COR-L47 (cell line): Measurements from ENCODE around the gene DLX5.

ENCODE experiments used
- DNase-seq: peaks from one replicate; lab custom pipeline; 2025; lab: John Stamatoyannopoulos, UW

DLX5 gene

DNA sequence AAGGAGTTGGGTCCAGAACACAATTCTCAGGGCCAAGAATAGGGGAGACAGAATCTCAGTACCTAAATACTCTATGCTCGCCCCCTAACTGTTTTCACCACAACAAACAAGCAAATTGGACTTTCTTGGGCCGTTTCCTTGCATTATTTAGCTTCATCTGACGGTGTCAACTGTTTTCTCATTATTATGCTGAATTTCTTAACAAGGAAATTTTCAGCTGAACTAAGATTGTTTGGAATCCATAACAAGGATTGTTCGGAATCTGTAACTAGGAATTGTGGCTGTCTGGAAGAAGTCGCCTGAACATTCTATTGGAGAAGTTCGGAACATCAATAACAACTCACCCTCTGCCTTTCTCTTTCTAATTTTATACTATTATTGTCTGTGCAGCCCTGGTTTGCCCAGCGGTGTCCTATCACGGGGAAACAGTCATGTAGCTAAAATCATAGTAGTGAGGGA, 34.7 kb downstream of the DLX5 start:
- no peak for DNase-seq

DNA sequence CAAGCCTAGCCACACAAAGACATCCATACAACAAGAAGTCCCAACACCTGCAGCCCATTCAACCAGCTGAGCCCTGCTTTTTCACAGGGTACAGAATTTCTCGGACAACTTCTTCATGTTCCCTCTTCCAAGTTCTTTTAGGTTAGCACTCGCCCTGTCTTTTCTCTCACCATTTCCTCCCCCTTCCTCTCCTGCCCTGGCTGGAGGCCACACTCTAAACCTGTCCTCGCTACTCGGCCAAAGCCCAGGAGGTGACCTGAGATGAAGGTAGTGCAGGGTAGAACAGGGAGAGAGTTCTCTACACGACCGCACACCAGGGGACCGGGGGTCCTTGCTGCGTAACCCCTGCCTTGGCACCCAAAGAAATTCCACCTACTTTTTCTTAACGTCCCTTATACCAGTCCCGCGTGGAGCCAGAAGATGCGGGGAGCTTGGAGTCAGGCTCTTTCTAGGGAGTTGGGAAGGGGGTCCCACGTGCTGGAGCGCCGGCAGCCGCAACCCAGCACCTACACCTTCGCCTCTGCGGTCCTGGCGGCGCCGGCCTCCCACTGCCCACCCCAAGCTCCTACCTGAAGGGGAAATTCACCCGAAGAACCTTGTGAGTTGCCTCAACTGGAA, 35.3 kb downstream of the DLX5 start:
- DNase-seq = no peak

DNA sequence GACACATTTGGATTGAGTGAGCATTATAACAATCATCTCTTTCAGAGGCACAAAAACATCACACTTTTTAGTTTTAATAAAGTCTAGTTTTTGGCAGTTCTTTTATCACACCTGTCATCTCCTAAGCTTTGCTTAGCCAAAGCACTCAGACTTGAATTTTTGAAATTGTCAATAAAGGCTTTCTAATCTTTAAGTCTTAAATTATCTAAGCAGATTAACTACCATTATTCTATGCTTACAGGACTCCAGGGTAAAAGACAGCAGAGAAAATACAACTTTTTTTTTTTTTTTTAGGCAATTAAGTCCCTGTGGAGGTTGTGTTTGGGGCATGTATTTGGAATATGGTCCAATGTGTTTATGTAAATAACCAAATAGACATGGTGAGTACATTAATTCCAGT, 36.9 kb downstream of the DLX5 start:
- DNase-seq = no peak

DNA sequence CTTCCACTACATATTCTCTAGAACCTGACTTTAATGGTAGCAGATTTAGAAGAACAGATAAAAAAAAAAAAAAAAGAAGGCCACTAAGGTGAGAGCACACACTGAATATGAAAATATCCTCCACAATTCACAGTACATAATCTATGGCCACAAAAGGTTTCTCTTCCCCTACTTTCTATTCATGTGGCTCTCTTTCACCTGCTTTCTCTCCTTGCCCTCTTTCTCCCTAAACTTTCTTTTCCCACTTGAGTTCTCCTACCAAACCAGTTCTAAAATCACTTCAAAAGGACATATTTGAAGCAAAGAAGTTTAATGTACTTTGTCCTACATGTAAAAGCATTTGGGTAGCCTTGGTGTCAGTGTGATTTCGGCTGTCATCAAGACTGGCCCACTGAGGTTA, 37.7 kb downstream of the DLX5 start:
- DNase-seq = no peak

DNA sequence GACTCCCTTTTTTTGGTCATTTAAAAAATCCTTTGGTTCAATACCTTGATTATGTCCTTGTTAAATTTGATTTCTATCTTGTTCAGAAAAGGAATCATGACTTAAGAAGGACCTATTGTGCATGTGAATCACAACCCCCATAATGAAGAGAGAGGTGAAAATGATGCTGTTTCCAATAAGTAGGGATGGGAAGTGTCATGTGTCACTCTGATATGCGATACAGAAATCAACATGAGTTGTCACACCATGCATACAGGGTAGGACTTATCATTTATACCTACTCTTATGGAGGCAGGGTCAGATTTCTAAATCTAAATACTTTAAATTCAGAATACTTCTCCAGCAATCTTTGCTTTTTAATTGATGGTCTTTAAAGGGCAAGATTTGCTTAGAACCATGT, 38.6 kb downstream of the DLX5 start:
- DNase-seq = no peak

DNA sequence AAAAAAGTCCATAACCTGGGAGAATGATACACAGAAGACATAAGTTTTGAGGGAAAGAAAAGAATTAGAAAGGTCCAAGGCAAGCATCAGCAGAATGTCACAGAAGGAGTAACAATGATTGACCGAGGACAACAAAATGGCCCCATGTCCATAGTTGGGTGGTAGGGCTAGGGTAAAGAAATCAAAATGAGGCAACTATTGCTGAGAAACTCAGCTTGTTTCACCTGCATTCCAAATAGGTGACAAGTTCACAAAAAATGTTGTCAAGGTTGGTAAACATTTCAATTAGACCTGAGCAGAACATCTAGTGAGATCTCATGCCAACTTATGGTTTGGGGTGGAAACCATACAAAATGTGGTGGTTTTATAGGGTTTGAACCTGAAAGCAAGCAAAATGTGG, 42.0 kb downstream of the DLX5 start:
- DNase-seq = no peak

DNA sequence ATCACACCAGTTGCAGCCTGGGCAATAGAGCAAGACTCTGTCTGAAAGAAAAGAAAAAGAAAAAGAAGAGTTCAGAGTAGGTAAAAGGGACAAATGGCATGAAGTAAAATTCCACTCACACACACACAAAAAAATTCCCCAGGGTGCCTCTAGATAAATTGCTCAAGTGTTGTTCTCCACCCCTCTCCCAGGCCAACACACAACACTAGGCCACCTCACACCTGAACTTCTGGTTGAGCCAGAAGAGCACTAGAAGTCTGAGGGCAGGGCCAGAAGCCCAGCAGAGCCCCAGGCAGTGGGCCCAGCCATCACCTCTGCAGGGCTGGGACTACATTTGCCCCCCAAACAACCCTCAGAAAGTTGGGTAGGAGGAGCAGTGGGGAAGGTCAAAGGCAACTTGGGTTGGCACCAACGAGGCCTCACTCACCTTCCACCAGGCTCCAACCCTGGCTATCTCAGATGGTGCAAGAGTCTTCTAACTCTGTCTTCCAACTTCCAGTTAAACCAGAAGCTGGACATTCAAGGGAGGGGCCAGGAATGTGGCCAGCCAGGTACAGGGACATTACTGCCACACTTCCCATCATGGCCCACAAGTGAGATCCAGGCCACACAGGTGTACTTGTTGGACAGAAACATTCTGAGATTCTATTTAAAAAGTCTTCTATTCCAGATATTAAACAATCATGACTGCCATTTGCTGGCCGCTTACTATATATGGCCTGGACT, 44.9 kb downstream of the DLX5 start:
- DNase-seq = no peak

DNA sequence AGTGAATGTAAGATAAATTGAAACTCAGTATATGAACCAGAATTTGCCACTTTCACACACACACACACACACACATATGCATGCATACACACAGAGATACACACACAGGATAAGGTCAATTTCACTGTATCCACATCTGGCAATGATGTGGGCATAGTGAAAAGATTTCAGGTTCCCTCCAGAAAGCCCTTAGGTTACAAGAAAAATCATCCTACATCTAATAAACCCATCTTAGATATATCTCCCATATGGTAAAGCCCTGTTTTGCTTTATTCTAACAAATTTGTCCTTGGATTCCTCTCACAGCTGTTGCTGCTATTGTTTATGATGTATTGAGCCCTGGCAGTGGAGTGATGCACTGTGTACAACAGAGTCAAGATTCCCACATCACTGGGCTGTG, 47.2 kb downstream of the DLX5 start:
- no peak for DNase-seq

DNA sequence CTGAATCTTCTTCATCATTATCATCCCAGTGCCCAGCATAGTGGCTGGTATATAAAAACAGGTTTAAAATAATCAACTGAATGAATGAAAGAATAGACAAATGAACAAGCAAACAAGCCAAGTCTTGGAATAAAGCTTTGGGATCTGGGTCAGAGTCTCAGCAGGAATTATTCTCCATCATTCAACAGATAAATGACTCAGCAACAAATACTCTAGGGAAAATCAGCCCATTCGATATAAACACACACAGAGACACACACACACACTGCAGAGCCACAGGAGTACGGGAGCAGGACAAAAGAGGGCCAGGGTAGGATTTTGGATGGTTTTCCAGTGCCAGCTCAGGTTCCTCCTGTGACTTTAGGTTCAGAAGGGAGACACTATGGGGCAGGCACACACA, 48.5 kb downstream of the DLX5 start:
- no peak for DNase-seq

DNA sequence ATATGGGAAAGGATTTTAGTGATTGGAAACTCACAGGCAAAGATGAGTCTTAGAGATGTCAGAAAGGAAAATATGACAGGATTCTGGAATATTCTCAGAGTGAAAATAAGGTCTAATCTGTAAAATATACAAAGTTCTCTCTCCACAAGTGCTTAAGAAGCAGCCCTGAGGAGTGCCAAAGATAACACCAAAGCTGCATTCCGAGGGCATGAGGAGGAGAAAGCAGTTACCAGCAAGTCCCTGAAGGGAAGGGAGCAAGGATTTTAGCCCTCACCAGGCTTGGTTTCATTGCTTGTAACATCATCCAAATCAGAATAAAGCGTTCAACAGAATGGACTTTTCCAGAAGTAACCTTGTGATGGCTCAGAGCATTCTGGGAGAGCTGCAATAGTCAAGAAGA, 50.6 kb downstream of the DLX5 start:
- no peak for DNase-seq

DNA sequence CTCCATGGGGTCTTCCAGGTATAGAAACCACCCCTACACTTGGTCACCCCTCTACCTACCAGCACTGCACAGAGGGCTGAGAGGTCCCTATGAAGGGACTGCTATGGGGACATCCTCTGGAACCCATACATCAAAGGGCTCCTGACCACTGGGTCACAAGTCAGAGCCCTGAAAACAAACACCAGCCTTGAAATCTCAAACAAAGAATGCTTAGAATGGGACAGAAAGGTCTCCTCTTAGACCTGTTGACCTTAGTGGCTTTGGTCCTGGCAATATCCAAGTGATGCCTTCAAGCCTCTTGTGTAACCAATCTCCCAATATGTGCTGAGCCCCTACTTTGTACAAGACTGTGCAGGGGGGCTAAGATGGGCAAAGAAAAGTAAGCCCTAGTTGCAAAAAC, 53.9 kb downstream of the DLX5 start:
- no peak for DNase-seq
